Panc1 (cell line): ENCODE measurements around the gene ADGRV1. TPM values are rescaled to one million over a fixed set of nuclear protein-coding genes. Genes with fewer than 3 reads are reported as not detected.

Experiments
- ATAC-seq: fragments of 200-7000 bp; cut with Tn5 transposase; 2 replicates; pipeline ENCODE4 v1.9.1; 2020; ENCODE audit warnings: mild to moderate bottlenecking, moderate library complexity
- BruUV-seq: library from RNA; stranded (reverse); fragments of 400-500 nt; replicated peaks from 2 replicates; lab custom pipeline; 2021; lab: Mats Ljungman, UMichigan
- CTCF ChIA-PET: fragments of 300-600 bp; sonication (Branson Sonifier 250); formaldehyde crosslinking; loops from one replicate; lab custom pipeline; 2022; ENCODE audit warnings: antibody characterized with exemption; lab: Charles Lee
- POLR2A ChIA-PET: fragments of 300-600 bp; sonication (Branson Sonifier 250); formaldehyde crosslinking; loops from one replicate; lab custom pipeline; 2022; ENCODE audit warnings: antibody characterized with exemption; lab: Charles Lee
- DNase-seq: peaks from one replicate; pipeline ENCODE4 v3.0.0-alpha.2; 2010; ENCODE audit warnings: low read depth, low spot score
- H3K27ac ChIP-seq: 2 replicates; pipeline ENCODE4 v1.5.1; 2011; ENCODE audit warnings: mild to moderate bottlenecking, low read length, inconsistent platforms
- H3K27me3 ChIP-seq: fragments of 200-500 bp; sonication (Bioruptor generic); 2 replicates; pipeline ENCODE4 v1.6.0; 2014; ENCODE audit warnings: low read length, inconsistent platforms; ENCODE audit not compliant: control insufficient read depth, insufficient read depth
- H3K36me3 ChIP-seq: fragments of 200-500 bp; sonication (Bioruptor generic); 2 replicates; pipeline ENCODE4 v1.5.1; 2014; ENCODE audit warnings: inconsistent platforms, mild to moderate bottlenecking, low read length, moderate library complexity; ENCODE audit not compliant: control insufficient read depth, insufficient read depth
- H3K4me1 ChIP-seq: 2 replicates; pipeline ENCODE4 v1.5.1; 2011; ENCODE audit warnings: inconsistent platforms, mild to moderate bottlenecking, low read length, moderate library complexity; ENCODE audit not compliant: control insufficient read depth, insufficient read depth
- H3K4me3 ChIP-seq, 2 experiments: 2 replicates each; pipeline ENCODE4 v1.5.1; 2011 to 2012; ENCODE audit warnings: low read depth in 2 of 2, low read length in 2 of 2, mild to moderate bottlenecking in 2 of 2, inconsistent platforms in 1 of 2, moderate library complexity in 1 of 2
- H3K9me3 ChIP-seq: fragments of 200-500 bp; sonication (Bioruptor generic); 2 replicates; pipeline ENCODE4 v1.5.1; 2014; ENCODE audit warnings: low read depth, mild to moderate bottlenecking, inconsistent platforms, low read length, moderate library complexity; ENCODE audit not compliant: control insufficient read depth, insufficient read depth
- POLR2AphosphoS5 ChIP-seq: IDR thresholded peaks from 2 replicates; pipeline ENCODE4 v1.6.1; 2012; ENCODE audit warnings: mild to moderate bottlenecking, low read depth, low read length, moderate library complexity
- SIN3A ChIP-seq: IDR thresholded peaks from 2 replicates; pipeline ENCODE4 v1.6.1; 2012; ENCODE audit warnings: low read depth, mild to moderate bottlenecking, low read length, moderate library complexity, borderline replicate concordance; ENCODE audit not compliant: insufficient read depth
- TCF7L2 ChIP-seq: IDR thresholded peaks from 2 replicates; pipeline ENCODE4 v1.6.1; 2011; ENCODE audit warnings: mild to moderate bottlenecking, low read depth, low read length, inconsistent platforms
- in situ Hi-C: cut with HindIII; loops from 2 replicates; pipeline ENCODE4 v1.10.0; 2016; ENCODE audit warnings: low sequenced_read_pairs, low pct_unique_long_range_greater_than_20kb
- intact Hi-C: fragments of 100-400 bp; cut with micrococcal nuclease; formaldehyde crosslinking; loops from one replicate; pipeline ENCODE4 v1.10.0; 2022; ENCODE audit not compliant: unreplicated experiment
- total RNA-seq: library from RNA; stranded (reverse); gene quantifications from one replicate; pipeline ENCODE4 v1.2.1, GENCODE V29; 2021; ENCODE audit not compliant: unreplicated experiment
- TF ChIP-seq, protein P1 (sequence below), 2 experiments: IDR thresholded peaks; 2 replicates each; pipeline ENCODE4 v1.6.1; 2011 to 2012; ENCODE audit warnings: low read depth in 2 of 2, control low read depth in 1 of 2, low read length in 1 of 2, mild to moderate bottlenecking in 1 of 2, moderate library complexity in 1 of 2; ENCODE audit not compliant: insufficient read depth in 1 of 2
- TF ChIP-seq, protein P2 (sequence below): fragments of 450-650 bp; IDR thresholded peaks from 2 replicates; pipeline ENCODE4 v1.5.1; 2017; ENCODE audit warnings: mild to moderate bottlenecking

ADGRV1 gene
- total RNA-seq, 1 experiment from 2014 or later, result 0.49 TPM

DNA sequence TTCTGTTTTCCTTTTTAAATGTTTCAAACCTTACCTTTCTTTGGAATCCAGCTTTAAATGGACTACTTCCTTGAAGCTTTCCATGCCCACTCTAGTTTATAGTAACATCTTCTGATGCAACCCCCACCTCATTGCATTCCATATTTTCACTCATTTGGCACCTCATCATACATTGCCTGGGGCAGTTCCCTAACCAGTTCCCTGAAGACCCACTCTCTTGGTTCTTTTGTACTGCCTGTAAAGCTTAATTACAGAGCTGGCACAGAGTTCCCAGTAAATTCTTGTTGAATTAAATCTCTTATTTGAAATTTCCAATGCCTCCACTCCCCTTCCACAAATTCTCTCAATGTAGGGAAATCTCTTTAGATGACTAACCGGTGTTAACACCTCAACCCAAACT is 567.3 kb downstream of the ADGRV1 start:
- CTCF ChIA-PET, result no interaction called here
- Histone ChIP-seq H3K36me3 (no peaks in the 10 kb centered on the region), H3K9me3 (no peaks in the 10 kb centered on the region), H3K27me3 (no peaks in the 10 kb centered on the region), H3K4me1 (no peaks in the 10 kb centered on the region), H3K4me3 (no peak overlapping the region), H3K27ac (no peak overlapping the region)
- DNase-seq (no peak), ATAC-seq (no peak)
- TF ChIP-seq, protein P1, sequence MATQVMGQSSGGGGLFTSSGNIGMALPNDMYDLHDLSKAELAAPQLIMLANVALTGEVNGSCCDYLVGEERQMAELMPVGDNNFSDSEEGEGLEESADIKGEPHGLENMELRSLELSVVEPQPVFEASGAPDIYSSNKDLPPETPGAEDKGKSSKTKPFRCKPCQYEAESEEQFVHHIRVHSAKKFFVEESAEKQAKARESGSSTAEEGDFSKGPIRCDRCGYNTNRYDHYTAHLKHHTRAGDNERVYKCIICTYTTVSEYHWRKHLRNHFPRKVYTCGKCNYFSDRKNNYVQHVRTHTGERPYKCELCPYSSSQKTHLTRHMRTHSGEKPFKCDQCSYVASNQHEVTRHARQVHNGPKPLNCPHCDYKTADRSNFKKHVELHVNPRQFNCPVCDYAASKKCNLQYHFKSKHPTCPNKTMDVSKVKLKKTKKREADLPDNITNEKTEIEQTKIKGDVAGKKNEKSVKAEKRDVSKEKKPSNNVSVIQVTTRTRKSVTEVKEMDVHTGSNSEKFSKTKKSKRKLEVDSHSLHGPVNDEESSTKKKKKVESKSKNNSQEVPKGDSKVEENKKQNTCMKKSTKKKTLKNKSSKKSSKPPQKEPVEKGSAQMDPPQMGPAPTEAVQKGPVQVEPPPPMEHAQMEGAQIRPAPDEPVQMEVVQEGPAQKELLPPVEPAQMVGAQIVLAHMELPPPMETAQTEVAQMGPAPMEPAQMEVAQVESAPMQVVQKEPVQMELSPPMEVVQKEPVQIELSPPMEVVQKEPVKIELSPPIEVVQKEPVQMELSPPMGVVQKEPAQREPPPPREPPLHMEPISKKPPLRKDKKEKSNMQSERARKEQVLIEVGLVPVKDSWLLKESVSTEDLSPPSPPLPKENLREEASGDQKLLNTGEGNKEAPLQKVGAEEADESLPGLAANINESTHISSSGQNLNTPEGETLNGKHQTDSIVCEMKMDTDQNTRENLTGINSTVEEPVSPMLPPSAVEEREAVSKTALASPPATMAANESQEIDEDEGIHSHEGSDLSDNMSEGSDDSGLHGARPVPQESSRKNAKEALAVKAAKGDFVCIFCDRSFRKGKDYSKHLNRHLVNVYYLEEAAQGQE (IDR thresholded peaks at IDR 0.05; ENCODE audit: insufficient read depth in 1 of 2, low read depth in 2 of 2, low read length in 1 of 2), result no peak
- TF ChIP-seq TCF7L2, result no peak
- TF ChIP-seq SIN3A, result no peak
- TF ChIP-seq POLR2AphosphoS5, result no peak
- TF ChIP-seq, protein P2, sequence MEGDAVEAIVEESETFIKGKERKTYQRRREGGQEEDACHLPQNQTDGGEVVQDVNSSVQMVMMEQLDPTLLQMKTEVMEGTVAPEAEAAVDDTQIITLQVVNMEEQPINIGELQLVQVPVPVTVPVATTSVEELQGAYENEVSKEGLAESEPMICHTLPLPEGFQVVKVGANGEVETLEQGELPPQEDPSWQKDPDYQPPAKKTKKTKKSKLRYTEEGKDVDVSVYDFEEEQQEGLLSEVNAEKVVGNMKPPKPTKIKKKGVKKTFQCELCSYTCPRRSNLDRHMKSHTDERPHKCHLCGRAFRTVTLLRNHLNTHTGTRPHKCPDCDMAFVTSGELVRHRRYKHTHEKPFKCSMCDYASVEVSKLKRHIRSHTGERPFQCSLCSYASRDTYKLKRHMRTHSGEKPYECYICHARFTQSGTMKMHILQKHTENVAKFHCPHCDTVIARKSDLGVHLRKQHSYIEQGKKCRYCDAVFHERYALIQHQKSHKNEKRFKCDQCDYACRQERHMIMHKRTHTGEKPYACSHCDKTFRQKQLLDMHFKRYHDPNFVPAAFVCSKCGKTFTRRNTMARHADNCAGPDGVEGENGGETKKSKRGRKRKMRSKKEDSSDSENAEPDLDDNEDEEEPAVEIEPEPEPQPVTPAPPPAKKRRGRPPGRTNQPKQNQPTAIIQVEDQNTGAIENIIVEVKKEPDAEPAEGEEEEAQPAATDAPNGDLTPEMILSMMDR, result no peak
- BruUV-seq, result no TSS peak
- in situ Hi-C loops, result no loop called here
- intact Hi-C loops, result loop anchor here (2.0 kb wide), 1 partner anchor 57 kb away; no protein-coding TSS in a partner anchor
- POLR2A ChIA-PET, result no interaction called here

DNA sequence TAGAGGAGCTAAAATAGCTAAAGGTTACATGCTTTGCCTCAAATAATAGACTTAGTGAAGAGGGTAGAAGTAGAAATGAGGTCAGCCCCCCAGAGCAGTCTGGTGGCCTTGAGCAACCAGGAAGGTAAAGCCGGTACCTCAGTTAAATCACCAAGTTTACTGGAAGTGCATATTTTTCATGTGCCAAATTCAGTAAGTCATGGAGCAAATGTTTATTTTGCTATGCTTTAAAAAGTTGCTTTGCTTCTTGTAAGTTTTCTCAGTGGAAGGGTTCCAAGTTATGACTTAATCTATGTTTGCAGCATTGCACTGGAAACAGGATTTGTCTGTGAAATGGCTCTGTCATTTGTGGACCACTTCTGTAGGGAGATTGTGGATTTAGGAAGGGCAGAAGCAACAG is 567.9 kb downstream of the ADGRV1 start:
- H3K4me3 ChIP-seq, result no peak overlapping the region
- DNase-seq (no peak), ATAC-seq (no peak; the same call in 1 of the 2 replicates)
- intact Hi-C loops, result no loop called here
- H3K27me3 ChIP-seq, result no peaks in the 10 kb centered on the region
- BruUV-seq, result no TSS peak
- in situ Hi-C loops, result no loop called here
- no peak for TF ChIP-seq SIN3A
- no peak for TF ChIP-seq TCF7L2
- no peak for TF ChIP-seq POLR2AphosphoS5
- H3K4me1 ChIP-seq, result no peaks in the 10 kb centered on the region
- CTCF ChIA-PET, result no interaction called here
- H3K27ac ChIP-seq, result no peak overlapping the region
- POLR2A ChIA-PET, result no interaction called here
- H3K36me3 ChIP-seq, result no peaks in the 10 kb centered on the region
- no peaks in the 10 kb centered on the region for H3K9me3 ChIP-seq

DNA sequence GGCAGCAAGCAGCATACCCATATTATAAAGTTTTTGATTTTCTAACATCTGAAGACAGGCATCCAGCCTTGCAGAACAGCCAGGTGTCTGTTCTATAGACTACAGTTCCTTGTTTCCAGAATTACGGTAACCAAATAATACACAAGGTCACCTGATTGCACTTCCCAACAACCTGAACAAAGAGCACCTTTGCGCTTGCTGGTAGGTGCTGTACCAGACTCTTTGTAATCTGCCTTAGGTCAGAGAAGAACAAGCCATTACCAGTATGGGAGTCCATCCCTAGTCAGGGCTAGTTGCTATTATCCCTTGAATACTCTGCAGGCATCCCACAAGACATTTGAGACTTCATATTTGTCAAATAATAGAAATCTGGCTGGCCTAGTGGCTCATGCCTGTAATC is 568.3 kb downstream of the ADGRV1 start:
- no peak overlapping the region for H3K4me3 ChIP-seq
- in situ Hi-C loops (no loop called here), intact Hi-C loops (no loop called here)
- ATAC-seq, result no peak
- no peaks in the 10 kb centered on the region for H3K4me1 ChIP-seq
- TF ChIP-seq, protein P1 (IDR thresholded peaks at IDR 0.05; ENCODE audit: insufficient read depth in 1 of 2, low read depth in 2 of 2, low read length in 1 of 2), result no peak
- TF ChIP-seq POLR2AphosphoS5 (no peak), SIN3A (no peak), TCF7L2 (no peak)
- TF ChIP-seq, protein P2, result no peak
- no peak for DNase-seq
- H3K27ac ChIP-seq, result no peak overlapping the region
- CTCF ChIA-PET, result no interaction called here
- no peaks in the 10 kb centered on the region for H3K36me3 ChIP-seq
- no peaks in the 10 kb centered on the region for H3K9me3 ChIP-seq
- POLR2A ChIA-PET, result no interaction called here
- no peaks in the 10 kb centered on the region for H3K27me3 ChIP-seq
- no TSS peak for BruUV-seq
